ENCODE measurements around the gene GPR183. TPM values are rescaled to one million over a fixed set of nuclear protein-coding genes. Genes with fewer than 3 reads are reported as not detected.

Gene GPR183, protein sequence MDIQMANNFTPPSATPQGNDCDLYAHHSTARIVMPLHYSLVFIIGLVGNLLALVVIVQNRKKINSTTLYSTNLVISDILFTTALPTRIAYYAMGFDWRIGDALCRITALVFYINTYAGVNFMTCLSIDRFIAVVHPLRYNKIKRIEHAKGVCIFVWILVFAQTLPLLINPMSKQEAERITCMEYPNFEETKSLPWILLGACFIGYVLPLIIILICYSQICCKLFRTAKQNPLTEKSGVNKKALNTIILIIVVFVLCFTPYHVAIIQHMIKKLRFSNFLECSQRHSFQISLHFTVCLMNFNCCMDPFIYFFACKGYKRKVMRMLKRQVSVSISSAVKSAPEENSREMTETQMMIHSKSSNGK
- total RNA-seq, result 10 to 100 TPM in 1 of 3 donors, 1 to 10 TPM in 2; 1.6 to 15.3 (median 5.0) TPM
- long read RNA-seq, donor 1, transcript GPR183-201 (2 exons, 1,700 nt), result major isoform, 13 of 15 reads
- long read RNA-seq, donor 1, partial matches to known transcripts, result 0 of 15 reads
- long read RNA-seq, donor 1, other reads (novel, unspliced or antisense), result 2 of 15 reads
- long read RNA-seq, donor 2, transcript GPR183-201 (2 exons, 1,700 nt), result major isoform, 5 of 5 reads
- long read RNA-seq, donor 2, partial matches to known transcripts, result 0 of 5 reads
- long read RNA-seq, donor 2, other reads (novel, unspliced or antisense), result 0 of 5 reads

DNA sequence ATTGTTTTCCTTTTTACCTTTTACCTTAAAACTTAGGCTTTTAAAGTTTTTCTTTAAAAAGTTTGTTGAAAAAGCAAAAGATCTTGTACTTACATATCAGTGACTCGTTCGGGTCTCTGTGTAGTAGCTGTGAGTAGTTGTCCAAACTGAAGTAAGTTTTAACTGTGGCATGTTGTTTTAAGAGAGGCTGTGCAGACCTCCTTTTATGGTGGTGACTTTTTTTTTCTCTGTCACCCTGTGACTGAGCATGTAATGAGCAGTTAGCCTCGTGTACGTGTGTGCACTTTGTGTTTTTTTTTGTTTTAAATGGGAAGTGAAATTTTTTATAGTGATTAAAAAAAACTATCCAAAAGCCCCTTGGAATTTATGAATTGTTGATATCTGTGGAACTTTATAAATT is at the start of gene GPR183:
GPR183 (minus strand) TSS at position 153 of the 400 bp plus-strand sequence. CDS start 11,254 bp downstream, outside the sequence.
- H3K9me3 ChIP-seq, result no peaks in the 10 kb centered on the region
- intact Hi-C loops (cut with DNase I, micrococcal nuclease), result no loop called here

DNA sequence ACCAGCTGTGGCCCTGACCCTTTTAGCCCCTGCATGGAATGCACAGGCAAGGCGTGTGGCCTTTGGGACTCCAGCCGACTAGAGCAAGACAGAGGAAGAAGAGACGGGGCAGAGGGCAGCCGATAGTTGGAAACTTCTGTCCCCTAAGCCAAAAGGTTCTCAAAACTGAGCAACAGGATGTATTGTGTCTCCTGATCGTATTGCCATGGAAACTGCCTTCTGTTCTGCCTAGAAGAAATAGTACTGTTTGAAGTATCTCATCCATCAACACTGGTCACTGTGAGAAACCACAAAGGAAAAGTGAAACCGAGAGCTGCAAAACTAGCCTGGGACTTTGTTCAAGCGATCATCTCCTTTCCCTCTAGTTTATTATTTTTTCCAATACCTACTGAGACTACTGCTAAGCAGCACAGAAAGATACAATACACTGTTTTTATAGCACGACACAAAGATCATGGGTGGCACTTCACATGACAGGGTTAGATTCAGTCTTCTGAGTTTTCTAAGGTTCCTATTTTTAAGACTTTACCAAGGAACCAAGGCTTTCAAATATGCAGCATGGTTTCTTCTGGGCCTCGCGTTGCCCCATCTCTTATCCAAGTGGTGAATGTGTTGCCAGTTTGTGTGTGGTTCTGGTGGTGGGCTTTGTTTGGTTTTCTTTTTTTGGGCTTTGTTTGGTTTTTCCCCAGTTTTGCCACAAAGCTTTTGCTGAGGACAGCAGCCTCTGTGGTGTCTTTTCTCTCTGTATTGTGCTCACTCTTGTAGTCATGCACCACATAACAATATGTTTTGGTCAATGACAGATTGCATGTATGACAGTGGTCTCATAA is 49.3 kb upstream of the GPR183 start:
- intact Hi-C loops (cut with DNase I, micrococcal nuclease), result no loop called here
- ATAC-seq (peak; percentile 75), DNase-seq (peak in 1 of 3 donors; percentile 55)
- peaks cover 8% of the 10 kb centered on the region for H3K4me1 ChIP-seq (ENCODE audit: low read depth)
- no peak overlapping the region for H3K4me3 ChIP-seq
- H3K36me3 ChIP-seq (ENCODE audit: low read depth), result no peaks in the 10 kb centered on the region
- no peaks in the 10 kb centered on the region for H3K9me3 ChIP-seq
- TF ChIP-seq, protein P1, sequence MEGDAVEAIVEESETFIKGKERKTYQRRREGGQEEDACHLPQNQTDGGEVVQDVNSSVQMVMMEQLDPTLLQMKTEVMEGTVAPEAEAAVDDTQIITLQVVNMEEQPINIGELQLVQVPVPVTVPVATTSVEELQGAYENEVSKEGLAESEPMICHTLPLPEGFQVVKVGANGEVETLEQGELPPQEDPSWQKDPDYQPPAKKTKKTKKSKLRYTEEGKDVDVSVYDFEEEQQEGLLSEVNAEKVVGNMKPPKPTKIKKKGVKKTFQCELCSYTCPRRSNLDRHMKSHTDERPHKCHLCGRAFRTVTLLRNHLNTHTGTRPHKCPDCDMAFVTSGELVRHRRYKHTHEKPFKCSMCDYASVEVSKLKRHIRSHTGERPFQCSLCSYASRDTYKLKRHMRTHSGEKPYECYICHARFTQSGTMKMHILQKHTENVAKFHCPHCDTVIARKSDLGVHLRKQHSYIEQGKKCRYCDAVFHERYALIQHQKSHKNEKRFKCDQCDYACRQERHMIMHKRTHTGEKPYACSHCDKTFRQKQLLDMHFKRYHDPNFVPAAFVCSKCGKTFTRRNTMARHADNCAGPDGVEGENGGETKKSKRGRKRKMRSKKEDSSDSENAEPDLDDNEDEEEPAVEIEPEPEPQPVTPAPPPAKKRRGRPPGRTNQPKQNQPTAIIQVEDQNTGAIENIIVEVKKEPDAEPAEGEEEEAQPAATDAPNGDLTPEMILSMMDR (IDR thresholded peaks at IDR 0.05), result no peak

More for the DNA sequence above, at the start of gene GPR183:
- Histone ChIP-seq H3K4me1 (ENCODE audit: low read depth) (peaks cover 5% of the 10 kb centered on the region), H3K4me3 (no peak within 1 kb of the TSS), H3K36me3 (ENCODE audit: low read depth) (no peaks in the 10 kb centered on the region)
- DNase-seq, result no peak
- TF ChIP-seq, protein P1 (IDR thresholded peaks at IDR 0.05), result no peak
- peak; percentile 75 for ATAC-seq

DNA sequence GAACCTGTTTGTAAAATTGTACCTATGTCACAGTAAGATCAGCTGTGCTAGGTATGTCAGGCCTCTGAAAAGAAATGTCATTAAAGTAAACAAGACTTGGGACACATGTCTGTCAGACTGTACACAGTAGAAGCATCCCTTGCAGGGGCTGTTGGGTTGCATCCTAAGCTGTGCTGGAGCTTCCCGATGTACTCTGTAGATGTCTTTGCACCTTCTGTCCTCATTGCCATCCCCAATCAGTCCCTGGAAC is 48.7 kb upstream of the GPR183 start:
- TF ChIP-seq, protein P1 (IDR thresholded peaks at IDR 0.05), result no peak
- no peaks in the 10 kb centered on the region for H3K9me3 ChIP-seq
- ATAC-seq, result peak; percentile 4
- intact Hi-C loops (cut with DNase I, micrococcal nuclease), result no loop called here
- H3K36me3 ChIP-seq (ENCODE audit: low read depth), result no peaks in the 10 kb centered on the region
- peaks cover 8% of the 10 kb centered on the region for H3K4me1 ChIP-seq (ENCODE audit: low read depth)
- no peak overlapping the region for H3K4me3 ChIP-seq
- DNase-seq, result no peak

DNA sequence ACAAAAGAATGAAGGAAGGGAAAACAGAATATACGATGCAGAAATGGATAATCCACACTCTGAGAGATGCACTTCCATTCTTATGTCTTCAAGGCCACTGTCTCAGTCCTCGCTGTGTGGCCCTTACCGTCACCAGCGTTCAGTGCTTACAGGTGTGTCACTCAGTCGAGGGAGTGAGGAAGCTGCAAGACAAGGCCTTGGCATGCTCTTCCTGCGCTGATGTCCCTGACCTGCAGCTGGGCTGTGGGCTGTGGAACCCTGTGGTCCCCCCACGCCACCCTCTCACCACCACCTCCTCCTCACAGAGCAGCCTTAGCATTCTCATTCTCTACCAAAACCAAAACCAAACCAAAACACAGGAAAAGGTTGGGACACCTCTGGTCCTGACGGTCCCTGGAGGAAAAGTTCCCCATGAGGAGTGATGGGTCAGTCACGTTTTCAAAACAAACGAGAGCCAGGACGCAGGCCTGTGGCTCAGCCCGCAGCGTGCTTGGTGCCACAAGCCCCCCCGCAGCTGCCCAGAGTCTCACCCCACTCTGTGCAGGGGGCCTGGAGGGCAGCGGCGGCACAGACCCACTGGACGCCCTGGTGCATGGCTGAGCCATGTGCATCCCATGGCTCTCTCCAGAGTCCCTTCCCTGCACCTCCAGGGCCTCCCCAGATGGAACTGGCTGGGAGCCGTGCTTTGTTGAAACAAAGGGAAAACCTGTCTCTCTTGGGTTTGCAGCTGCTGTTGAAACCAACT is 48.2 kb upstream of the GPR183 start:
- H3K4me3 ChIP-seq, result no peak overlapping the region
- intact Hi-C loops (cut with DNase I, micrococcal nuclease), result no loop called here
- DNase-seq (no peak), ATAC-seq (peak; percentile 2)
- TF ChIP-seq, protein P1 (IDR thresholded peaks at IDR 0.05), result no peak
- no peaks in the 10 kb centered on the region for H3K36me3 ChIP-seq (ENCODE audit: low read depth)
- H3K9me3 ChIP-seq, result no peaks in the 10 kb centered on the region
- H3K4me1 ChIP-seq (ENCODE audit: low read depth), result peaks cover 8% of the 10 kb centered on the region

DNA sequence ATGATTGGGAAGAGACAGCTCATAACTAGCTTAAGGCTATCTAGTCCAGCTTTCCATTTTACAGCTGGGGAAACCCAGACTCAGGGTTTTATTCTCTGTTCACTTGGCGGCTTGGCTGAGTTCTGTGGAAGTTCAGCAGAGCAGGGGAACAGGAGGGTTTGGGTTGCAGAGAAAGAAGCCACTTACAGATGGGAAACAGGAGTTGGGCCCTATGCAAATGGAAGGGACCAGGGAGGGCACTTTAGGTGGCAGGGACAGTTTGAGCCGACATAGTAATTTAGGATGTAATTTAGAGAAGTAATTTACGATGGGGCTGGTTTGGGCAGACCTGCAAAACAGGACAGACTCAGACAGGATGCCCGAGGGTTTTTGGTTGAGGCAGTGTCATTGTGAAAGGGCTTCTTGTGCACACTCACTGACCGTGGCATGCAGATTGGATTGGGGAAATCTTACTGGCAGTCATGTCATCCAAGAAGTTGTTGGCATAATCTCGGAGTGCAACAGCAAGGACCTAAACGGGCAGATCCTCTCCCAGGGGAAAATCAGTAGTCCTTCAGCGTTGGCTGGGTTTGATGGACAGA is 47.3 kb upstream of the GPR183 start:
- TF ChIP-seq, protein P1 (IDR thresholded peaks at IDR 0.05), result no peak
- Histone ChIP-seq H3K4me1 (ENCODE audit: low read depth) (peaks cover 8% of the 10 kb centered on the region), H3K4me3 (no peak overlapping the region), H3K9me3 (no peaks in the 10 kb centered on the region), H3K36me3 (ENCODE audit: low read depth) (no peaks in the 10 kb centered on the region)
- DNase-seq (no peak), ATAC-seq (peak; percentile 18)
- intact Hi-C loops (cut with DNase I, micrococcal nuclease), result no loop called here
